Fibroblast of lung (primary cell): ENCODE results near the gene ZNF282. TPM values are rescaled to one million over a fixed set of nuclear protein-coding genes. Genes with fewer than 3 reads are reported as not detected.
A peak's percentile ranks its signal among the peaks of the same experiment; 100 is the strongest.

Experiments
- DNase-seq, 2 donors: peaks; one replicate each; pipeline versions ENCODE4 v3.0.0 to v3.0.0-alpha.2; 2010; ENCODE audit warnings: low read depth in 2 of 2
- H2AFZ ChIP-seq: 2 replicates; pipeline ENCODE4 v1.5.1; 2012; ENCODE audit warnings: low read length, control low read depth, inconsistent platforms
- H3K27ac ChIP-seq: 2 replicates; pipeline ENCODE4 v1.5.1; 2011; ENCODE audit warnings: low read length, control low read depth; ENCODE audit not compliant: insufficient read depth
- H3K27me3 ChIP-seq: 2 replicates; pipeline ENCODE4 v1.5.1; 2011; ENCODE audit warnings: mild to moderate bottlenecking, low read length; ENCODE audit not compliant: control insufficient read depth, insufficient read depth
- H3K36me3 ChIP-seq: 2 replicates; pipeline ENCODE4 v1.5.1; 2011; ENCODE audit warnings: low read length; ENCODE audit not compliant: control insufficient read depth, insufficient read depth
- H3K4me1 ChIP-seq: 2 replicates; pipeline ENCODE4 v1.5.1; 2011; ENCODE audit warnings: low read length; ENCODE audit not compliant: control insufficient read depth, insufficient read depth; ENCODE audit errors: extremely low read depth
- H3K4me2 ChIP-seq: 2 replicates; pipeline ENCODE4 v1.5.1; 2011; ENCODE audit warnings: low read length, control low read depth; ENCODE audit not compliant: insufficient read depth; ENCODE audit errors: extremely low read depth
- H3K4me3 ChIP-seq, 4 experiments: fragments of 200-600 bp in 1 of 4; sonication (generic) in 1 of 4; replicated peaks in 1 of 4; 2 replicates each; pipeline ENCODE4 v1.5.1; 2011 to 2016; ENCODE audit warnings: low read length in 4 of 4, low read depth in 3 of 4, mild to moderate bottlenecking in 3 of 4, control low read depth in 2 of 4, inconsistent platforms in 1 of 4, mixed read lengths in 1 of 4; ENCODE audit not compliant: insufficient read depth in 1 of 4; ENCODE audit errors: control extremely low read depth in 1 of 4
- H3K79me2 ChIP-seq: 2 replicates; pipeline ENCODE4 v1.5.1; 2012; ENCODE audit warnings: mild to moderate bottlenecking, low read length, inconsistent platforms; ENCODE audit not compliant: control insufficient read depth, insufficient read depth
- H3K9ac ChIP-seq: 2 replicates; pipeline ENCODE4 v1.5.1; 2011; ENCODE audit warnings: mild to moderate bottlenecking, low read length, control low read depth; ENCODE audit not compliant: insufficient read depth
- H3K9me3 ChIP-seq: 2 replicates; pipeline ENCODE4 v1.5.1; 2012; ENCODE audit warnings: low read depth, low read length; ENCODE audit not compliant: control insufficient read depth, insufficient read depth
- H4K20me1 ChIP-seq: 2 replicates; pipeline ENCODE4 v1.5.1; 2011; ENCODE audit warnings: low read length; ENCODE audit not compliant: control insufficient read depth, insufficient read depth; ENCODE audit errors: extremely low read depth
- EZH2 ChIP-seq: IDR thresholded peaks from 2 replicates; pipeline ENCODE4 v1.5.1; 2012; ENCODE audit warnings: low read length, control low read depth, mild to moderate bottlenecking; ENCODE audit errors: missing control alignments
- polyA plus RNA-seq, 2 donors: library from polyadenylated mRNA; depleted of rRNA in 1 of 2; stranded (reverse) in 1 of 2; unstranded in 1 of 2; fragments of >200 nt; gene quantifications; 2 replicates each; pipeline ENCODE4 v1.2.1, GENCODE V29; 2011 to 2012; ENCODE audit warnings: missing spikeins in 1 of 2
- total RNA-seq: library from RNA; depleted of rRNA; stranded (reverse); fragments of >200 nt; gene quantifications from 2 replicates; pipeline ENCODE4 v1.2.1, GENCODE V29; 2014
- TF ChIP-seq, protein P1 (sequence below), 2 donors: IDR thresholded peaks in 1 of 2; conservative IDR thresholded peaks in 1 of 2; 1 replicate in 1 of 2; 2 replicates in 1 of 2; pipeline ENCODE4 v1.5.1; 2011 to 2012; ENCODE audit warnings: low read length in 2 of 2, control low read depth in 1 of 2, inconsistent platforms in 1 of 2, low read depth in 1 of 2, mild to moderate bottlenecking in 1 of 2

Gene ZNF282
- total and polyA plus RNA-seq, 2 donors (not counting 1 experiment from before 2014, with no cell fraction given), result 6.8 to 23.1 TPM

DNA sequence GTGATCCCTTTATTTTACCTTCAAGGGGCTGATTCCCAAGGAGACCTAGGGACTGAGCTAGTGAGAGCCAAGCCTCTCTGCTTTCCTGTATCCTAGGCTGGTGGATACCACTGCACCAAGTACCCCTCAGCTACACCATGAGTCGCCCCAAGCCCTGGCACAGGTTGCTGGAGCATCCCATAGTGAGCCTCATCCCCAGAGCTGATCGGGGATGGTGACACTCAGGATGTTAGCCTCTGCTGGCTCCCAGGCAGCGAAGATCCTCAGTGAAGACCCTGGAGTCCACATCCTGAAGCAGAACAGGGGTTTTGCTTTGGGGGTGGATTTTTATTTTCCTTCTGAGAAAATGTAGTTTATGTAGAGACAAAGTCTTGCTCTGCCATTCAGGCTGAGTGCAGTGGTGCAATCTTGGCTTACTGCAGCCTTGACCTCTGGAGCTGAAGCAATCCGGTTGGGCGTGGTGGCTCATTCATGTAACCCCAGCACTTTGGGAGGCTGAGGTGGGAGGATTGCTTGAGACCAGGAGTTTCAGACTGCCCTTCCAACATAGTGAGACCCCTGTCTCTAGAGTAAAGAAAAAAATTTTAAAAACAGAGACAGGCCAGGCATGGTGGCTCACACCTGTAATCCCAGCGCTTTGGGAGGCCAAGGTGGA is 31.6 kb downstream of the ZNF282 start:
- peak in 1 of 2 donors; percentile 25 for DNase-seq
- H3K4me3 ChIP-seq, result no peak overlapping the region

DNA sequence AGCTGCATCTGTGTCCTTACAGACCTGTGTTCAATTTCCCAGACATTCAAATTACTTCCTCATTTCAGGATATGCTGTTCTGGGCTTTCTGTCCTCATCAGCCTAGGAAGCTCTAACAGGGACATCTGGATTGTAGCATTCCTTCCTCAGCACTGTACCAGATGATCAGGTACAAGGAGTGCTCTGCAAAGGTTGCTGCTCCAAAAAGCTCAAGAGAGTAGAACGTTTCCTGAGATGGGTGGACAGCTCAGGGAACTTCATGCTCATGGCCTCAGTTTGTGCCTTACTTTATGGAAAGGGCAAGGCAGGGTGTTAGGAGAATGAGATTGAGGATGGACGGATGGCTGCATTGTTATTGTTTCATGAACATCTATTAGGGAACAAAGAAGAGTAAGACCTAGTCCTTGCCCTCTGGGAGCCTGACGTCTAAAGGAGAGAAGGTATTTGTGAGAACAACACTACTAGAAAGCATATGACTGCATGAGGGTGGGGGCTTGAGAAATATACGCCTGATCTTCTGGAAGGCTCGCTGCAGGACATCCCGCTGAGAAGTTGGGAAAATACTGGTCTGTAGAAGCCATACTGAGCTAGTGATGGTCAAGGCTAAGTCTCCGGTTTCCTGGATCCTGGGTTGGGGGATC is 33.6 kb downstream of the ZNF282 start:
- Histone ChIP-seq H4K20me1 (no peaks in the 10 kb centered on the region), H3K79me2 (no peaks in the 10 kb centered on the region), H3K36me3 (peaks cover 11% of the 10 kb centered on the region), H3K27ac (no peak overlapping the region), H2AFZ (no peak overlapping the region), H3K4me1 (peaks cover 3% of the 10 kb centered on the region), H3K27me3 (no peaks in the 10 kb centered on the region), H3K4me3 (no peak overlapping the region), H3K4me2 (no peak overlapping the region), H3K9me3 (no peaks in the 10 kb centered on the region), H3K9ac (no peak overlapping the region)
- DNase-seq, result no peak
- no peak for TF ChIP-seq EZH2
- TF ChIP-seq, protein P1, sequence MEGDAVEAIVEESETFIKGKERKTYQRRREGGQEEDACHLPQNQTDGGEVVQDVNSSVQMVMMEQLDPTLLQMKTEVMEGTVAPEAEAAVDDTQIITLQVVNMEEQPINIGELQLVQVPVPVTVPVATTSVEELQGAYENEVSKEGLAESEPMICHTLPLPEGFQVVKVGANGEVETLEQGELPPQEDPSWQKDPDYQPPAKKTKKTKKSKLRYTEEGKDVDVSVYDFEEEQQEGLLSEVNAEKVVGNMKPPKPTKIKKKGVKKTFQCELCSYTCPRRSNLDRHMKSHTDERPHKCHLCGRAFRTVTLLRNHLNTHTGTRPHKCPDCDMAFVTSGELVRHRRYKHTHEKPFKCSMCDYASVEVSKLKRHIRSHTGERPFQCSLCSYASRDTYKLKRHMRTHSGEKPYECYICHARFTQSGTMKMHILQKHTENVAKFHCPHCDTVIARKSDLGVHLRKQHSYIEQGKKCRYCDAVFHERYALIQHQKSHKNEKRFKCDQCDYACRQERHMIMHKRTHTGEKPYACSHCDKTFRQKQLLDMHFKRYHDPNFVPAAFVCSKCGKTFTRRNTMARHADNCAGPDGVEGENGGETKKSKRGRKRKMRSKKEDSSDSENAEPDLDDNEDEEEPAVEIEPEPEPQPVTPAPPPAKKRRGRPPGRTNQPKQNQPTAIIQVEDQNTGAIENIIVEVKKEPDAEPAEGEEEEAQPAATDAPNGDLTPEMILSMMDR (conservative IDR thresholded peaks at IDR 0.05 in 1 of 2, IDR thresholded peaks at IDR 0.05 in 1 of 2; ENCODE audit: low read depth in 1 of 2, low read length in 2 of 2), result no peak

More for the DNA sequence above, 31.6 kb downstream of the ZNF282 start:
- no peak overlapping the region for H2AFZ ChIP-seq
- H3K79me2 ChIP-seq, result no peaks in the 10 kb centered on the region
- H3K36me3 ChIP-seq, result peaks cover 11% of the 10 kb centered on the region
- no peaks in the 10 kb centered on the region for H3K27me3 ChIP-seq
- TF ChIP-seq, protein P1 (conservative IDR thresholded peaks at IDR 0.05 in 1 of 2, IDR thresholded peaks at IDR 0.05 in 1 of 2; ENCODE audit: low read depth in 1 of 2, low read length in 2 of 2), result no peak
- no peak for TF ChIP-seq EZH2
- no peaks in the 10 kb centered on the region for H4K20me1 ChIP-seq
- H3K9ac ChIP-seq, result no peak overlapping the region
- H3K4me1 ChIP-seq, result no peaks in the 10 kb centered on the region
- no peaks in the 10 kb centered on the region for H3K9me3 ChIP-seq
- H3K4me2 ChIP-seq, result no peak overlapping the region
- no peak overlapping the region for H3K27ac ChIP-seq

DNA sequence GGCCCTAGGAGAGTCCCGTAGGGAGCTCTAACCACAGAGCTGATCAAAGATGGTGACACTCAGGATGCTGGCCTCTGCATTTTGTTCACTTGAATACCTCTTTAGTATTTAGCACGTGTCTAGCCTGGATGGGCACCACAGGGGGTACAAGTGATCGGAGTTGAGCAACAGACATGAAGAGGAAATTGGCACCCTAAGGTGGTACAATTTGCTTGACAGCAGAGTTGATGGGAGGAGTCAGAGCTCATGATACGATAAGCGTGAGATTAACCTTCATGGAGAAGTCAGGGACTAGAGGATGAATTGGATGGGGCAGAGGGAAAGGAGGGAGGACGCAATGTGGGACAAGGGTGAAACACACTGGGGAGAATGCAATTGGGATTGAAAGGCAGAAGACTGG is 34.2 kb downstream of the ZNF282 start:
- no peak overlapping the region for H2AFZ ChIP-seq
- no peak for TF ChIP-seq EZH2
- TF ChIP-seq, protein P1 (conservative IDR thresholded peaks at IDR 0.05 in 1 of 2, IDR thresholded peaks at IDR 0.05 in 1 of 2; ENCODE audit: low read depth in 1 of 2, low read length in 2 of 2), result no peak
- no peak for DNase-seq
- H3K4me3 ChIP-seq, result no peak overlapping the region
- H4K20me1 ChIP-seq, result no peaks in the 10 kb centered on the region
- peaks cover 6% of the 10 kb centered on the region for H3K36me3 ChIP-seq
- no peak overlapping the region for H3K9ac ChIP-seq
- no peaks in the 10 kb centered on the region for H3K9me3 ChIP-seq
- H3K4me2 ChIP-seq, result no peak overlapping the region
- no peaks in the 10 kb centered on the region for H3K27me3 ChIP-seq
- H3K27ac ChIP-seq, result no peak overlapping the region
- H3K79me2 ChIP-seq, result no peaks in the 10 kb centered on the region
- H3K4me1 ChIP-seq, result peaks cover 3% of the 10 kb centered on the region
